GM23338 (cell line): ENCODE measurements around the gene AKR1E2. TPM values are rescaled to one million over a fixed set of nuclear protein-coding genes. Genes with fewer than 3 reads are reported as not detected.

Source experiments
- ATAC-seq: fragments of 200-7000 bp; cut with Tn5 transposase; 3 replicates; pipeline ENCODE4 v1.9.1; 2020
- DNase-seq: peaks from one replicate; pipeline ENCODE4 v3.0.0-alpha.2; 2015; ENCODE audit warnings: low spot score
- H2AFZ ChIP-seq: fragments of 200-600 bp; sonication (generic); 2 replicates; pipeline ENCODE4 v1.8.0; 2016; ENCODE audit warnings: antibody characterized with exemption, mild to moderate bottlenecking, moderate library complexity
- H3F3A ChIP-seq: fragments of 200-600 bp; sonication (generic); replicated peaks from 2 replicates; pipeline ENCODE4 v1.8.0; 2017; ENCODE audit warnings: antibody characterized with exemption, mixed run types, low read depth
- H3K27ac ChIP-seq: fragments of 200-600 bp; sonication (generic); 2 replicates; pipeline ENCODE4 v1.6.1; 2016; ENCODE audit warnings: low read depth
- H3K27me3 ChIP-seq: fragments of 200-600 bp; sonication (generic); 2 replicates; pipeline ENCODE4 v1.8.0; 2016; ENCODE audit warnings: mild to moderate bottlenecking, mixed run types, moderate library complexity; ENCODE audit not compliant: insufficient read depth
- H3K36me3 ChIP-seq: fragments of 200-600 bp; sonication (generic); 2 replicates; pipeline ENCODE4 v1.8.0; 2016; ENCODE audit warnings: mild to moderate bottlenecking; ENCODE audit not compliant: insufficient read depth
- H3K4me1 ChIP-seq: fragments of 200-600 bp; sonication (generic); 2 replicates; pipeline ENCODE4 v1.8.0; 2016; ENCODE audit warnings: mild to moderate bottlenecking, moderate library complexity; ENCODE audit not compliant: insufficient read depth
- H3K4me2 ChIP-seq: fragments of 200-600 bp; sonication (generic); 2 replicates; pipeline ENCODE4 v1.7.1; 2017; ENCODE audit warnings: mixed run types
- H3K4me3 ChIP-seq: fragments of 200-600 bp; sonication (generic); 2 replicates; pipeline ENCODE4 v1.6.1; 2016; ENCODE audit warnings: mixed run types
- H3K79me2 ChIP-seq: fragments of 200-600 bp; sonication (generic); replicated peaks from 2 replicates; pipeline ENCODE4 v1.8.0; 2017; ENCODE audit warnings: mild to moderate bottlenecking; ENCODE audit not compliant: insufficient read depth
- H3K9me2 ChIP-seq: fragments of 200-600 bp; sonication (generic); 2 replicates; pipeline ENCODE4 v1.8.0; 2017; ENCODE audit not compliant: insufficient read depth
- H4K20me1 ChIP-seq: fragments of 200-600 bp; sonication (generic); replicated peaks from 2 replicates; pipeline ENCODE4 v1.8.0; 2017; ENCODE audit warnings: mild to moderate bottlenecking; ENCODE audit not compliant: insufficient read depth
- H3K27ac Mint-ChIP-seq: 2 replicates; pipeline ENCODE4 v1.8.0; 2020; ENCODE audit warnings: inconsistent platforms, mild to moderate bottlenecking, moderate library complexity, mixed read lengths
- H3K27me3 Mint-ChIP-seq: 3 replicates; pipeline ENCODE4 v1.8.0; 2022; ENCODE audit warnings: low read depth, mild to moderate bottlenecking, moderate library complexity, mixed read lengths, inconsistent platforms; ENCODE audit not compliant: insufficient read depth, poor library complexity
- H3K36me3 Mint-ChIP-seq: 3 replicates; pipeline ENCODE4 v1.8.0; 2021; ENCODE audit warnings: low read depth, mild to moderate bottlenecking, inconsistent platforms, moderate library complexity, mixed read lengths
- H3K4me1 Mint-ChIP-seq: 3 replicates; pipeline ENCODE4 v1.8.0; 2020; ENCODE audit warnings: mild to moderate bottlenecking, inconsistent platforms, mixed read lengths
- H3K4me3 Mint-ChIP-seq: 3 replicates; pipeline ENCODE4 v1.8.0; 2021; ENCODE audit warnings: moderate library complexity, mild to moderate bottlenecking, inconsistent platforms, mixed read lengths
- H3K9me3 Mint-ChIP-seq: 3 replicates; pipeline ENCODE4 v1.8.0; 2020; ENCODE audit warnings: moderate library complexity, mild to moderate bottlenecking, inconsistent platforms, mixed read lengths
- CTCF ChIP-seq, 2 experiments: fragments of 200-600 bp in 1 of 2; sonication (generic) in 1 of 2; conservative IDR thresholded peaks; 2 replicates each; pipeline versions ENCODE4 v1.5.1 to v1.6.1; 2016 to 2017; ENCODE audit warnings: antibody characterized with exemption in 2 of 2, low read depth in 2 of 2, mild to moderate bottlenecking in 2 of 2, moderate library complexity in 1 of 2
- ETS1 ChIP-seq: IDR thresholded peaks from 2 replicates; pipeline ENCODE4 v1.6.1; 2016; ENCODE audit warnings: antibody characterized with exemption
- JUNB ChIP-seq: IDR thresholded peaks from one replicate; pipeline ENCODE4 v1.6.1; 2016; ENCODE audit warnings: antibody characterized with exemption; ENCODE audit not compliant: unreplicated experiment
- REST ChIP-seq: IDR thresholded peaks from one replicate; pipeline ENCODE4 v1.6.1; 2018; ENCODE audit warnings: antibody characterized with exemption; ENCODE audit not compliant: unreplicated experiment
- STAT1 ChIP-seq: IDR thresholded peaks from one replicate; pipeline ENCODE4 v1.6.1; 2016; ENCODE audit warnings: antibody characterized with exemption; ENCODE audit not compliant: unreplicated experiment
- ZNF462 ChIP-seq: fragments of 250-450 bp; sonication (Bioruptor Pico); IDR thresholded peaks from 2 replicates; pipeline ENCODE4 v1.5.0; 2020; ENCODE audit warnings: mild to moderate bottlenecking, moderate library complexity
- polyA plus RNA-seq: library from polyadenylated mRNA; unstranded; fragments of >200 nt; fragmentation: Nextera tagmentation; extraction: Ambion mirVana; gene quantifications from 2 replicates; pipeline ENCODE4 v1.2.1, GENCODE V29; 2016
- total RNA-seq: library from RNA; depleted of rRNA; stranded (reverse); fragments of >200 nt; shearing (Covaris generic); gene quantifications from 2 replicates; pipeline ENCODE4 v1.2.3, GENCODE V29; 2014

Gene AKR1E2
- total and polyA plus RNA-seq, 2 experiments from 2014 or later = 2.2 to 4.3 TPM

GRCh38 chr10:4837551-4837950 is 11.5 kb downstream of the AKR1E2 start:
- DNase-seq (no peak), ATAC-seq (no peak)
- peaks cover 3% of the 10 kb centered on the region for H3K27me3 Mint-ChIP-seq
- Histone ChIP-seq H3K9me2 (no peaks in the 10 kb centered on the region), H3K36me3 (no peaks in the 10 kb centered on the region), H3K4me2 (no peak overlapping the region), H3K4me3 (no peak overlapping the region), H4K20me1 (no peaks in the 10 kb centered on the region), H3K27ac (no peak overlapping the region), H3K79me2 (no peaks in the 10 kb centered on the region), H3F3A (no peaks in the 10 kb centered on the region), H3K4me1 (no peaks in the 10 kb centered on the region), H3K27me3 (no peaks in the 10 kb centered on the region), H2AFZ (no peak overlapping the region)
- H3K4me1 Mint-ChIP-seq = no peaks in the 10 kb centered on the region
- no peak for TF ChIP-seq CTCF (conservative IDR thresholded peaks at IDR 0.05; ENCODE audit: low read depth in 2 of 2)
- no peak overlapping the region for H3K4me3 Mint-ChIP-seq
- H3K36me3 Mint-ChIP-seq = peaks cover 9% of the 10 kb centered on the region; the same call in 2 of the 3 replicates
- no peak overlapping the region for H3K27ac Mint-ChIP-seq
- H3K9me3 Mint-ChIP-seq = no peaks in the 10 kb centered on the region; the same call in 2 of the 3 replicates

GRCh38 chr10:4838743-4839142 is 12.7 kb downstream of the AKR1E2 start:
- no peaks in the 10 kb centered on the region for H3K4me1 ChIP-seq
- DNase-seq (no peak), ATAC-seq (no peak)
- no peak overlapping the region for H3K4me2 ChIP-seq
- no peak overlapping the region for H2AFZ ChIP-seq
- H3K9me2 ChIP-seq = no peaks in the 10 kb centered on the region
- H3K36me3 ChIP-seq = no peaks in the 10 kb centered on the region
- no peaks in the 10 kb centered on the region for H4K20me1 ChIP-seq
- H3K27ac Mint-ChIP-seq = no peak overlapping the region
- no peaks in the 10 kb centered on the region for H3K4me1 Mint-ChIP-seq
- no peaks in the 10 kb centered on the region; the same call in 2 of the 3 replicates for H3K9me3 Mint-ChIP-seq
- H3F3A ChIP-seq = no peaks in the 10 kb centered on the region
- H3K27me3 Mint-ChIP-seq = peaks cover 5% of the 10 kb centered on the region
- no peak overlapping the region for H3K4me3 Mint-ChIP-seq
- H3K27me3 ChIP-seq = no peaks in the 10 kb centered on the region
- H3K4me3 ChIP-seq = no peak overlapping the region
- H3K36me3 Mint-ChIP-seq = peaks cover 18% of the 10 kb centered on the region
- H3K79me2 ChIP-seq = no peaks in the 10 kb centered on the region
- no peak overlapping the region for H3K27ac ChIP-seq
- TF ChIP-seq ETS1 (no peak), CTCF (conservative IDR thresholded peaks at IDR 0.05; ENCODE audit: low read depth in 2 of 2) (no peak), ZNF462 (no peak), STAT1 (no peak), JUNB (no peak), REST (no peak)
